NCI-H510A treated with DMSO at 0.1 percent for 48 hours (cell line): ENCODE data around the gene C1S.
"Not testable (repeated sequence)": the region's sequence is repeated elsewhere in the genome, so short reads cannot be mapped to it uniquely, and the experiment has no call there.

Experiments
- DNase-seq: peaks from one replicate; lab custom pipeline; 2025; lab: John Stamatoyannopoulos, UW

The C1S gene

GRCh38 chr12:7046383-7047105 lies 14.0 kb upstream of the C1S start:
- no peak for DNase-seq

DNA sequence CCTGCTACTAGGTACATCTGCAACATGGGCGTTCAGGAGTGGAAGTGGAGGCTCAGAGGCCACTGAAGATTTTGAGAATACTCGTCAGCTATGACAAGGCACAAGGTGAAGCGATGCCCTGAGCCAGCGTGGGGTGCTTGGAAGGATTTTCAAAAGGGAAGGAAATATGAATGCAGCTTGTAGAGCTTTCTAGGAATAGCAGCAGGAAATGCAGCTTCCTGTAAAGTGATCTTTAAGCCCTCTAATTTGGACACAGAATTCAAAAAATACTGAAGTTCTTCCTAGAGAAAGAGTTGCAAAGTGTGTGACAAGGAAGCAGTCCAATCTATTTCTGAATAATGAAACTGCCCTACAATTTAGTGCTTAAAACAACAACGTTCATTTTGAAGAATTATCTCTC lies 13.2 kb upstream of the C1S start:
- no peak for DNase-seq

DNA sequence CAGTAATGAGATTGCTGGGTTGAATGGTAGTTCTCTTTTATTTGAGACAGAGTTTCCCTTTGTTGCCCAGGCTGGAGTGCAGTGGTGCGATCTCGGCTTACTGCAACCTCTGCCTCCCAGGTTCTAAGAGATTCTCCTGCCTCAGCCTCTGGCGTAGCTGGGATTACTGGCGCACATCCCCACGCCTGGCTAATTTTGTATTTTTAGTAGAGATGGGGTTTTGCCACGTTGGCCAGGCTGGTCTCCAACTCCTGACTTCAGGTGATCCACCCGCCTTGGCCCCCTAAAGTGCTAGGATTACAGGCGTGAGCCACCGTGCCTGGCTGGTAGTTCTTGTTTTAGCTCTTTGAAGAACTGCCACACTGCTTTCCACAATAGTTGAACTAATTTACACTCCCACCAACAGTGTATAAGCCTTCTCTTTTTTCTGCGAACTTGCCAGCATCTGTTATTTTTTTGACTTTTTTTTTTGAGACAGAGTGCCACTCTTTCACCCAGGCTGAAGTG lies 11.0 kb upstream of the C1S start:
- not testable (repeated sequence) for DNase-seq

GRCh38 chr12:7049973-7050372 lies 10.5 kb upstream of the C1S start:
- not testable (repeated sequence) for DNase-seq

DNA sequence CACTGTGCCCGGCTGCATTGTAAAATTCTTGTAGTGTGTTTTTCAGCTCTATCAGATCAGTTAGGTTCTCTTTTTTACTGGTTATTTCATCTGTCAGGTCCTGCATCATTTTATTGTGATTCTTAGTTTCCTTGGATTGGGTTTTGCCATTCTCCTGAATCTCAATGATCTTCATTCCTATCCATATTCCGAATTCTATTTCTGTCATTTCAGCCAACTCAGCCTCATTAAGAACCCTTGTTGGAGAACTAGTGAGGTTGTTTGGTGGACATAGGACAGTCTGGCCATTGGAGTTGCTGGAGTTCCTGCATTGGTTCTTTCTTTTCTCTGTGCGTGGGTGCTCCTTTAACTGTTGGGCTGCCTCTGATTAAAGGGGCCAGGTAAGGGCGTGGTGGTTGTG lies 5.6 kb upstream of the C1S start:
- no peak for DNase-seq

DNA sequence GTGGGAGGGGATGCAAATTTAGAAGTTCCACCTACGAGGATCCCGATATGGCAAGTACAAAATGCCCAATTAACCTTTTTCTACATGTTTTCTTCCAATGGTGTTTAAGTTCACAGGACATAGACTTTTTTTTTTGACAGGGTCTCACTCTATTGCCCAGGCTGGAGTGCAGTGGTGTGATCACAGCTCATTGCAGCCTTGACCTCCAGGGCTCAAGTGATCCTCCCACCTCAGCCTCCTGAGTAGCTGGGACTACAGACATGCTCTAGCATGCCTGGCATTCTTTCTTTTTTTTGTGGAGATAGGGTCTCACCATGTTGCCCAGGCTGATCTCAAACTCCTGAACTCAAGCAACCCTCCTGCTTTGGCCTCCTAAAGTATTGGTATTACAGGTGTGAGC lies 4.8 kb upstream of the C1S start:
- DNase-seq = not testable (repeated sequence)

DNA sequence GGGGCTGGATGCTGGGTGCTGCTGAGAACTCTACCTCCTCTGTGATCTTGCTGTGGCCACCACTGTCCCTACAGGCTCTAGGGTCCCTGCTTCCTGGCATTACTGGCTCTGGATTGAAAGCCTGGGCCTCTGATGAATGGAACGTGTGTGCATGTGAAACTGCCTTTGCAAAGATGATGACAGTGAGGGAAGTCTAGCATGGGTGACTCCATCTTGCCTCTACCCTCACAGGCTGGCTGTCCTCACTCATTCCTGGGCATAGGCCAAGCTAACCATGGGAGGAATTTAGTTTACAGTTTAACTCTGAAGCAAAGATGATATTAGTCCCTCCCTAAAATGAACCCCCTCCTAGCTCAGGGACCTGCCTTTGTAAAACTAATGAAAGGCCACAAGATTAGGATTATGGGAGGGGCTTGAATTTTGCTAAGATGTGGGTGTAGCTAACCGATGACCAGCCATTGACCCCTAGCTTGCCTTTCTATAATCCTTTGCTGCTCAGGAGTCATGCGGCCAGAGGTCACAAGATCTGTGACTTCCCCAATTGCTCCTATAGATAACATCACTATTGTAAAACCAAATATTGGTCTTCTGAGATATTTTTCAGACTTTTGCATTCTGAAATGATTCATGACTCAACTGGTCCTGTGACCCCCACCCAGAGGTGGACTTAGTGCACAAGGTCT lies 2.2 kb upstream of the C1S start:
- DNase-seq = no peak

DNA sequence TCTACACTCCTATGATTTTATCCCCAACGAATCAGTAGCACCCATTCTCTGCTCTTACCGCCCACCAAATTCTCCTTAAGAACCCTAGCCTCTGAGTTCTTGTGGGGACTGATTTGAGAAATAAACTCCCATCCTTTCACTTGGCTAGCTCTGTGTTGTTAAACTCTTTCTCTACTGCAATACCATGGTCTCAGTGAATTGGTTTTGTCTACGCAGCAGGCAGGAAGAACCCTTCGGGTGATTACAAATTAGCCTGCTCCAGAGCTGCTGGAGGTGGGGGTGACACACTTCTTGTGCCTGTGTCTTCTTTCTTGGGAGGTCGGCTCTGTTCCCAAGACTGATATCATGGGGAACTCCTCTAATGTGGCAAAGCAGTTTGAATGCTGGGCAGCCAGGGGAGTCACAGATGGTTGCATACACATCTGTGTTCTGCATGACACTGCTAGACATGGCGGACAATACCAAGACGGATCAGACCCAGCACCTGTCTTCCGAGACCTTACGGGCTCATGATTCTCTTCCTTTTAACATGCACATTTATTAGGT lies 1.6 kb upstream of the C1S start:
- no peak for DNase-seq

- DNase-seq = no peak
Measured at GRCh38 chr12:7059780-7060179, 738 bp upstream of the C1S start.

- DNase-seq = no peak
Measured at GRCh38 chr12:7061138-7061537, 620 bp downstream of the C1S start.

- no peak for DNase-seq
Measured at GRCh38 chr12:7061596-7061995, 1.1 kb downstream of the C1S start.

- no peak for DNase-seq
Measured at GRCh38 chr12:7064516-7064915, 4.0 kb downstream of the C1S start.

DNA sequence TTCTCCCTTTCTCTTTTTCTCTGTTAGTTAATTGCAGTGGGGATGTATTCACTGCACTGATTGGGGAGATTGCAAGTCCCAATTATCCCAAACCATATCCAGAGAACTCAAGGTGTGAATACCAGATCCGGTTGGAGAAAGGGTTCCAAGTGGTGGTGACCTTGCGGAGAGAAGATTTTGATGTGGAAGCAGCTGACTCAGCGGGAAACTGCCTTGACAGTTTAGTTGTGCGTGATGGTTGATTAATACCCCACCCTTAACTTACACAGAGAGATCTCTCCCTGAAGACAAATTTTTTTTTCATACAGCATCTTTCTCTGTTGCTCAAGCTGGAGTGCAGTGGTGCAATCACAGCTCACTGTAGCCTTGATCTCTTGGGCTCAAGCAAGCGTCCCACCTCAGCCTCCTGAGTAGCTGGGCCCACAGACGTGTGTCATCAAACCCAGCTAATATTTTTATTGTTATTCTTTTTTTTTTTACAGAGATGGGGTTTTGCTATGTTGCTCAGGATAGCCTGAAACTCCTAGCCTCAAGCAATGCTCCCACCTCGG lies 4.6 kb downstream of the C1S start:
- DNase-seq = no peak

- no peak for DNase-seq
Measured at GRCh38 chr12:7066596-7066995, 6.1 kb downstream of the C1S start.

GRCh38 chr12:7067096-7067495 lies 6.6 kb downstream of the C1S start:
- no peak for DNase-seq

- DNase-seq = no peak
Measured at GRCh38 chr12:7068240-7068993, 7.9 kb downstream of the C1S start.

GRCh38 chr12:7068994-7069346 lies 8.5 kb downstream of the C1S start:
- no peak for DNase-seq

DNA sequence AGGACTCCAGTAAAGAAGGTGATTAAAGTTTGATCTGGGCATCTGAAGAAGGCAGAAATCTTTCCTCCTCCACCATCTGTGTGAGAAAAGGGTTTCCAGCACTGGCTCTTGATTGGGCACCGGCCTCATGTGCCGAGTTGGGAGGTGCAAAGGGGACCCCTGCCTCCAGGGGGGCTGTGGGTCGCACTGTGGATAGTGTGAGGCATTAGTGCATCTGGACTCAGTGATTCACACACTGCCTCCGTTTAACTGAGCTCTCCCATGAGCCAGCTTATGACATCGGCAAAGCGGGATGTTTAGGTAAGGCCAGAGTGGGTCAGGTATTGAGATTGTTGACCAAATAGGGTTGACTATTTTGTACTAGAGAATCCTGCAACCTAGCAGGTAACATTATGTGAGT lies 8.9 kb downstream of the C1S start:
- DNase-seq = no peak

DNA sequence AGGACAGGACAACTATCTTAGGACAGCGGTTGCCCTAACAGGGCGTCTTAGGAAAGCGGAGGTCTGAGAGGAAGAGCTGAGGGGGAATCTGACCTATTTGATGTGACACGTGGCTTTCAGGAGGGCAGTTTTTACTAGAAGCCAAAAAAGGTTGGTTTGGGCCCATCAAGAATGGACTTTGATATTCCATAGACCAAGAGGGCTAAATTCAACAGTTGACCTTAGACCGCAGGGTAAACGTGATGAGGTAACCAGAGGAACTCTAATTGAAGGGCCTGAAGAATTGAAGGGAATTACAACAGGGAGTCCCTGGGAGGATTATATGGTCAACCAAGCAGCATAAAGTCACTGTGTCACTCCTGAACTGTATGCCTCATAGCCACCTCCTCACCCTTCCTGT lies 11.5 kb downstream of the C1S start:
- DNase-seq = no peak

DNA sequence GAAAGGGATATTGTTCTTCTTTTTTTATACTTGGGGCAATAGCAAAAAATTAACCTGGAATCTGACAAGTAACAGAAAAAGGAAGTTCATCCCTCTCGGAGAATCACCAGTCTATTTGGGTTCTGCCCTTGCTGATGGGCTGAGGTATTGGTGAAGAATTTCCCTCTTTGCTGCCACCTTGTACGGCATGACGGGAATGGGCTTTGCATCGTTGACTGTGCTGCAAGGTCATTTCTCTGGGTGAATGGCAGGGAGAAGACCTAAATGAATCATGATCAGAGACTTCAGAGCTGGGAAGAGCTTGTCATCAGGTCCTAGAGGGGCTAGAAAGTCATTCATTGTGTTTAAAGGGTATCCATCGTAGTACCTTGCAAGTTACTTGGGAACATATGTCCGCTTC lies 12.0 kb downstream of the C1S start:
- DNase-seq = no peak

GRCh38 chr12:7073946-7074345 lies 13.4 kb downstream of the C1S start:
- no peak for DNase-seq

GRCh38 chr12:7075518-7075917 lies 15.0 kb downstream of the C1S start:
- no peak for DNase-seq
